HepG2 (cell line): ENCODE data around the gene GMNN. TPM values are rescaled to one million over a fixed set of nuclear protein-coding genes. Genes with fewer than 3 reads are reported as not detected.

Experiments
- BCL3 ChIP-seq: sonication (generic); formaldehyde crosslinking; IDR thresholded peaks from 2 replicates; pipeline ENCODE4 v1.5.1; 2020; ENCODE audit warnings: mild to moderate bottlenecking, missing genetic modification reagents, moderate library complexity
- CREM ChIP-seq, 2 experiments: sonication (generic) in 1 of 2; formaldehyde crosslinking in 1 of 2; IDR thresholded peaks; 2 replicates each; pipeline versions ENCODE4 v1.4.0 to v1.6.1; 2016 to 2020; ENCODE audit warnings: antibody characterized with exemption in 1 of 2, mild to moderate bottlenecking in 1 of 2, missing genetic modification reagents in 1 of 2
- ESRRA ChIP-seq: sonication (generic); formaldehyde crosslinking; IDR thresholded peaks from 2 replicates; pipeline ENCODE4 v1.5.1; 2020; ENCODE audit warnings: mild to moderate bottlenecking, low read depth, missing genetic modification reagents
- HNRNPLL ChIP-seq: fragments of 200-400 bp; formaldehyde crosslinking; IDR thresholded peaks from 2 replicates; pipeline ENCODE4 v1.6.1; 2017; ENCODE audit warnings: mild to moderate bottlenecking, low read depth, low read length; ENCODE audit not compliant: poor library complexity, severe bottlenecking
- MTA1 ChIP-seq: sonication (generic); formaldehyde crosslinking; IDR thresholded peaks from 2 replicates; pipeline ENCODE4 v1.4.0; 2020; ENCODE audit warnings: missing genetic modification reagents, mild to moderate bottlenecking, borderline replicate concordance
- PITX1 ChIP-seq: sonication (generic); formaldehyde crosslinking; IDR thresholded peaks from 2 replicates; pipeline ENCODE4 v1.5.1; 2020; ENCODE audit warnings: mild to moderate bottlenecking, missing genetic modification reagents
- RCOR2 ChIP-seq: IDR thresholded peaks from 2 replicates; pipeline ENCODE4 v1.6.1; 2016; ENCODE audit warnings: missing biosample characterization, missing genetic modification reagents
- SKIL ChIP-seq: sonication (generic); formaldehyde crosslinking; IDR thresholded peaks from 2 replicates; pipeline ENCODE4 v1.8.0; 2022; ENCODE audit warnings: missing genetic modification reagents, mild to moderate bottlenecking, moderate library complexity, borderline replicate concordance
- SP5 ChIP-seq: IDR thresholded peaks from 2 replicates; pipeline ENCODE4 v1.6.1; 2016; ENCODE audit warnings: low read depth, borderline replicate concordance
- SUZ12 ChIP-seq: fragments of 150-350 bp; IDR thresholded peaks from 2 replicates; pipeline ENCODE4 v1.6.1; 2014; ENCODE audit warnings: low read depth, low read length
- TBX2 ChIP-seq: sonication (generic); formaldehyde crosslinking; IDR thresholded peaks from 2 replicates; pipeline ENCODE4 v1.5.0; 2020; ENCODE audit warnings: missing genetic modification reagents, mild to moderate bottlenecking, borderline replicate concordance
- TEAD2 ChIP-seq: sonication (generic); formaldehyde crosslinking; IDR thresholded peaks from 2 replicates; pipeline ENCODE4 v1.9.0; 2021; ENCODE audit warnings: missing genetic modification reagents
- ZBTB42 ChIP-seq: sonication (generic); formaldehyde crosslinking; IDR thresholded peaks from 2 replicates; pipeline ENCODE4 v1.5.0; 2020; ENCODE audit warnings: mild to moderate bottlenecking, missing genetic modification reagents
- ZNF18 ChIP-seq: sonication (generic); formaldehyde crosslinking; IDR thresholded peaks from 2 replicates; pipeline ENCODE4 v1.8.0; 2022; ENCODE audit warnings: mild to moderate bottlenecking, missing genetic modification reagents; ENCODE audit not compliant: insufficient replicate concordance
- ZNF180 ChIP-seq: sonication (generic); formaldehyde crosslinking; IDR thresholded peaks from 2 replicates; pipeline ENCODE4 v1.4.0; 2020; ENCODE audit warnings: low read depth, missing genetic modification reagents, borderline replicate concordance
- ZNF256 ChIP-seq: sonication (generic); formaldehyde crosslinking; conservative IDR thresholded peaks from 2 replicates; pipeline ENCODE4 v1.4.0; 2020; ENCODE audit warnings: missing genetic modification reagents
- ZNF572 ChIP-seq: sonication (generic); formaldehyde crosslinking; IDR thresholded peaks from 2 replicates; pipeline ENCODE4 v1.5.1; 2020; ENCODE audit warnings: mild to moderate bottlenecking, missing genetic modification reagents
- ZNF720 ChIP-seq: sonication (generic); formaldehyde crosslinking; IDR thresholded peaks from 2 replicates; pipeline ENCODE4 v1.4.0; 2020; ENCODE audit warnings: missing genetic modification reagents
- polyA plus RNA-seq, 8 experiments: library from polyadenylated mRNA; depleted of rRNA in 3 of 8; stranded (reverse) in 7 of 8; unstranded in 1 of 8; fragments of >200 nt; fragmentation: Illumina TruSeq in 4 of 8; extraction: Trizol in 4 of 8; gene quantifications; 2 replicates each; pipeline versions ENCODE4 v1.2.1 to v1.2.3, GENCODE V29; 2011 to 2016; ENCODE audit warnings: low read depth in 4 of 8, missing spikeins in 1 of 8, mixed read lengths in 1 of 8; ENCODE audit not compliant: insufficient read depth in 1 of 8
- total RNA-seq, 5 experiments: library from RNA; depleted of rRNA; stranded (reverse); fragments of >200 nt; fragmentation: Illumina TruSeq; extraction: Trizol; gene quantifications; 2 replicates each; pipeline ENCODE4 v1.2.3, GENCODE V29; 2016; ENCODE audit warnings: low read depth in 1 of 5
- TF ChIP-seq, protein P1 (sequence below): sonication (generic); formaldehyde crosslinking; IDR thresholded peaks from 2 replicates; pipeline ENCODE4 v1.5.0; 2020; ENCODE audit warnings: mild to moderate bottlenecking, missing genetic modification reagents, moderate library complexity
- TF ChIP-seq, protein P2 (sequence below): sonication (generic); formaldehyde crosslinking; IDR thresholded peaks from 2 replicates; pipeline ENCODE4 v1.9.0; 2021; ENCODE audit warnings: missing genetic modification reagents, mild to moderate bottlenecking, borderline replicate concordance

Gene GMNN
- total and polyA plus RNA-seq, 2 of the 13 experiments (the other 11 are each of a cell fraction or from before 2014, with no cell fraction given), result 61.8 to 154 TPM

DNA sequence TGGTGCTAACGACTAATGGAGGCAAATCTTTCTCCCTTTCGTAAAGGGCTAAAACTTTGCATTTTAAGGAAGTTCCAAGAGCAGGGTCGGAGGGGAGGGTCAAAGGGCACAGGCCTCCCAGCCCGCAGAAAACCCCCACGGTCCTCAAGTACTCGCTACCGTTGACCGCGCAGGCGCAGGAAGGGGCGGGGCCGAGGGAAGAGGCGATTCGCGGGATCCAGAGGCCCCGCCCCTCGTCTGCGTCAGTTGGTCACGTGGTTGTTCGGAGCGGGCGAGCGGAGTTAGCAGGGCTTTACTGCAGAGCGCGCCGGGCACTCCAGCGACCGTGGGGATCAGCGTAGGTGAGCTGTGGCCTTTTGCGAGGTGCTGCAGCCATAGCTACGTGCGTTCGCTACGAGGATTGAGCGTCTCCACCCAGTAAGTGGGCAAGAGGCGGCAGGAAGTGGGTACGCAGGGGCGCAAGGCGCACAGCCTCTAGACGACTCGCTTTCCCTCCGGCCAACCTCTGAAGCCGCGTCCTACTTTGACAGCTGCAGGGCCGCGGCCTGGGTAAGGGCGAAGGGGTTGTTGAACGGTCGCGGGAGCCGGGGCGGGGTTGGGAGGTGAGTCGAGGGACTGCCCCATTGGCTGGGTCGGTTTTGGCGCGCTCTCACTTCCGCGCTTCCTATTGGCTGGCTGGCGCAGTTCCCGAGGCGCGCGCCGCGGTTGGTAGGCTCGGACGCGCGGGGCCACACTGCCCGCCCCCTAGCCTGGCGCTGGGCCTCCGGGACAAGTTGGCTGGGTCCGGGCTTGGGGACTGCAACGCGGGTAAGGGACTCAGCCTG, at the start of gene GMNN (continued):
- TF ChIP-seq, protein P1, sequence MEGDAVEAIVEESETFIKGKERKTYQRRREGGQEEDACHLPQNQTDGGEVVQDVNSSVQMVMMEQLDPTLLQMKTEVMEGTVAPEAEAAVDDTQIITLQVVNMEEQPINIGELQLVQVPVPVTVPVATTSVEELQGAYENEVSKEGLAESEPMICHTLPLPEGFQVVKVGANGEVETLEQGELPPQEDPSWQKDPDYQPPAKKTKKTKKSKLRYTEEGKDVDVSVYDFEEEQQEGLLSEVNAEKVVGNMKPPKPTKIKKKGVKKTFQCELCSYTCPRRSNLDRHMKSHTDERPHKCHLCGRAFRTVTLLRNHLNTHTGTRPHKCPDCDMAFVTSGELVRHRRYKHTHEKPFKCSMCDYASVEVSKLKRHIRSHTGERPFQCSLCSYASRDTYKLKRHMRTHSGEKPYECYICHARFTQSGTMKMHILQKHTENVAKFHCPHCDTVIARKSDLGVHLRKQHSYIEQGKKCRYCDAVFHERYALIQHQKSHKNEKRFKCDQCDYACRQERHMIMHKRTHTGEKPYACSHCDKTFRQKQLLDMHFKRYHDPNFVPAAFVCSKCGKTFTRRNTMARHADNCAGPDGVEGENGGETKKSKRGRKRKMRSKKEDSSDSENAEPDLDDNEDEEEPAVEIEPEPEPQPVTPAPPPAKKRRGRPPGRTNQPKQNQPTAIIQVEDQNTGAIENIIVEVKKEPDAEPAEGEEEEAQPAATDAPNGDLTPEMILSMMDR (CRISPR knock-in tag), result peak; percentile 27
- TF ChIP-seq ESRRA, result peak; percentile 82
- TF ChIP-seq RCOR2 (CRISPR knock-in tag), result no peak
- TF ChIP-seq SKIL (CRISPR knock-in tag), result 0 out of 2 replicates have a peak, but pooled peaks have one; percentile 27
- TF ChIP-seq, protein P2, sequence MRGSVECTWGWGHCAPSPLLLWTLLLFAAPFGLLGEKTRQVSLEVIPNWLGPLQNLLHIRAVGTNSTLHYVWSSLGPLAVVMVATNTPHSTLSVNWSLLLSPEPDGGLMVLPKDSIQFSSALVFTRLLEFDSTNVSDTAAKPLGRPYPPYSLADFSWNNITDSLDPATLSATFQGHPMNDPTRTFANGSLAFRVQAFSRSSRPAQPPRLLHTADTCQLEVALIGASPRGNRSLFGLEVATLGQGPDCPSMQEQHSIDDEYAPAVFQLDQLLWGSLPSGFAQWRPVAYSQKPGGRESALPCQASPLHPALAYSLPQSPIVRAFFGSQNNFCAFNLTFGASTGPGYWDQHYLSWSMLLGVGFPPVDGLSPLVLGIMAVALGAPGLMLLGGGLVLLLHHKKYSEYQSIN (CRISPR knock-in tag), result no peak
- no peak for TF ChIP-seq SUZ12
- TF ChIP-seq TBX2 (CRISPR knock-in tag), result peak; percentile 97
- TF ChIP-seq ZNF720, result 0 out of 2 replicates have a peak, but pooled peaks have one; percentile 31
- TF ChIP-seq BCL3 (CRISPR knock-in tag), result peak; percentile 89; the same call in 1 of the 2 replicates
- peak; percentile 53; the same call in 1 of the 2 replicates for TF ChIP-seq SP5
- peak; percentile 71; the same call in 1 of the 2 replicates for TF ChIP-seq MTA1
- peak; percentile 92; the same call in 1 of the 2 replicates for TF ChIP-seq ZNF572
- peak; percentile 56; the same call in 1 of the 2 replicates for TF ChIP-seq PITX1 (CRISPR knock-in tag)
- TF ChIP-seq ZNF180 (CRISPR knock-in tag), result peak; percentile 93; the same call in 1 of the 2 replicates
- TF ChIP-seq ZNF256 (CRISPR knock-in tag), result 0 out of 2 replicates have a peak, but pooled peaks have one; percentile 60
- peak; percentile 97 for TF ChIP-seq ZBTB42 (CRISPR knock-in tag)
- no peak for TF ChIP-seq TEAD2 (CRISPR knock-in tag)
- TF ChIP-seq HNRNPLL, result peak; percentile 66
- TF ChIP-seq CREM (IDR thresholded peaks at IDR 0.05), result peak; percentile 74; the same call in 1 of the 2 replicates
- no peak for TF ChIP-seq CREM (CRISPR knock-in tag; IDR thresholded peaks at IDR 0.05)
- TF ChIP-seq ZNF18 (CRISPR knock-in tag), result peak; percentile 95
